Umbilical cord (tissue), 2 donors: ENCODE data around the gene CILP2. TPM values are rescaled to one million over a fixed set of nuclear protein-coding genes. Genes with fewer than 3 reads are reported as not detected.

Source experiments
- DNase-seq: peaks from one replicate; pipeline ENCODE4 v3.0.0-alpha.2; 2015; ENCODE audit warnings: low spot score
- total RNA-seq: library from RNA; depleted of rRNA; stranded (reverse); fragments of >200 nt; gene quantifications from one replicate; pipeline ENCODE4 v1.2.3, GENCODE V29; 2014; ENCODE audit warnings: low replicate concordance; ENCODE audit not compliant: insufficient read depth

The CILP2 gene
- 20.5 TPM for total RNA-seq

GRCh38 chr19:19538061-19538784 is at the start of gene CILP2:
CILP2 (plus strand) TSS chr19:19538265; CDS start chr19:19538350, 85 bp downstream.
- DNase-seq = no peak

GRCh38 chr19:19488875-19489690 is 49.0 kb upstream of the CILP2 start:
- DNase-seq = peak; percentile 95

GRCh38 chr19:19489804-19490204 is 48.3 kb upstream of the CILP2 start:
- no peak for DNase-seq

GRCh38 chr19:19490214-19490968 is 47.7 kb upstream of the CILP2 start:
- peak; percentile 87 for DNase-seq

GRCh38 chr19:19491321-19492025 is 46.6 kb upstream of the CILP2 start:
- no peak for DNase-seq

- no peak for DNase-seq
These were observed 45.9 kb upstream of the CILP2 start for GRCh38 chr19:19492026-19492610.

GRCh38 chr19:19493841-19494546 is 44.1 kb upstream of the CILP2 start:
- DNase-seq = no peak

- DNase-seq = no peak
These were observed 42.2 kb upstream of the CILP2 start for GRCh38 chr19:19495614-19496603.

GRCh38 chr19:19498255-19498991 is 39.6 kb upstream of the CILP2 start:
- DNase-seq = no peak

- peak; percentile 48 for DNase-seq
These were observed 38.6 kb upstream of the CILP2 start for GRCh38 chr19:19499272-19499995.

- no peak for DNase-seq
These were observed 37.0 kb upstream of the CILP2 start for GRCh38 chr19:19500975-19501644.

GRCh38 chr19:19501798-19502197 is 36.3 kb upstream of the CILP2 start:
- no peak for DNase-seq

GRCh38 chr19:19502281-19502680 is 35.8 kb upstream of the CILP2 start:
- DNase-seq = no peak

GRCh38 chr19:19502808-19503602 is 35.1 kb upstream of the CILP2 start:
- no peak for DNase-seq

GRCh38 chr19:19504754-19505668 is 33.1 kb upstream of the CILP2 start:
- DNase-seq = no peak
